HG02840 (cell line): ENCODE results near the gene TOMM6.
"Not testable (repeated sequence)": the region's sequence is repeated elsewhere in the genome, so short reads cannot be mapped to it uniquely, and the experiment has no call there.

Source experiments
- ATAC-seq: cut with Tn5 transposase; IDR thresholded peaks from one replicate; pipeline ENCODE4 v1.9.1; 2021; ENCODE audit warnings: mild to moderate bottlenecking, moderate library complexity, moderate number of reproducible peaks; ENCODE audit not compliant: unreplicated experiment, low FRiP score

Gene TOMM6

DNA sequence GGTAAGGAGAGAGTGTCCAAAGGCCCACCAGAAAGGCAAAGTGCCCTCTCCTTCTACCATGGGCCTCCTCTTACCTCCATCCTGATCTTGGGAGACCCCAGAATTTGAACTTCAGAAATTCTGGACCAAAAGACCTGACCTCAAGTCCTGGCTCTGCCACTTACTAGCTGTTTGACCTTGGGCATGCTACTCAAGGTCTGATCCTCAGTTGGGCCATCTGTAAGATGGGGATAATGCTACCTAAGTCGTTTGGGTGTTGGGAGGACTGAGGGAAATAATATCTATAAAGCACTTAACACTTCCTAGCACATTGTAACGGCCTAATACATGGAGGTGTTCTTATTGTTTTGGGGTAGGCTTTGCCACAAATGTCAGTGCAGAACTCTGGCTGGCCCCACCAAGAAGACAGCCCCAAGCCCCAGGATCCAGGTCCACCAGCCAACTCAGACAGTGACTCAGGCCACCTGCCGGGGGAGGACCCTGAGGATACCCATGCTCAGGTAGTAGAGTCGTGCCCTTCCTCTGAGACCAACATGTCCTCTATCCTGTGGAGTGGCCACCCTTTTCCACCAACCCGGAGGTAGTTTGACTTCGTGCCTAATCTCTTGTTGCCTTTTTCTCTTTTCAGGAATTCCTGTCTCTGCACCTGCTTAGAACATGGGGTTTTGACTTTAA lies 4.3 kb upstream of the TOMM6 start:
- no peak for ATAC-seq

GRCh38 chr6:41784581-41785171 lies 2.8 kb upstream of the TOMM6 start:
- ATAC-seq: no peak

DNA sequence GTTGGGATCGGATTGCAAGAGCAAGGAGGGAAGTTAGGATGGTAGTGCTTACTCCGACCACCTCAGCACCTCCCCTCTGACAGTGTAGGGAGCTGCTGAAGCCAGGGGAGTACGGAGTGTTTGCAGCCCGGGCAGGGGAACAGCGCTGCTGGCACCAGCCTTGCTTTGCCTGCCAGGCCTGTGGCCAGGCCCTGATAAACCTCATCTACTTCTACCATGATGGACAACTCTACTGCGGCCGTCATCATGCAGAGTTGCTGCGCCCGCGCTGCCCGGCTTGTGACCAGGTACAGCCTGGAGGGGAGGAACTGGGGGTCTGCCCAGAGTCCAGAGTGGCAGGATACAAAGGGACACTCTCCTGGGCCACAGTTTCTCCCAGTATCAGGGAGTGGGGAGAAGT lies 2.2 kb upstream of the TOMM6 start:
- no peak for ATAC-seq

- no peak for ATAC-seq
Observed at GRCh38 chr6:41785689-41786450, 1.6 kb upstream of the TOMM6 start.

GRCh38 chr6:41786451-41787218 lies 859 bp upstream of the TOMM6 start:
- ATAC-seq: peak; percentile 52

DNA sequence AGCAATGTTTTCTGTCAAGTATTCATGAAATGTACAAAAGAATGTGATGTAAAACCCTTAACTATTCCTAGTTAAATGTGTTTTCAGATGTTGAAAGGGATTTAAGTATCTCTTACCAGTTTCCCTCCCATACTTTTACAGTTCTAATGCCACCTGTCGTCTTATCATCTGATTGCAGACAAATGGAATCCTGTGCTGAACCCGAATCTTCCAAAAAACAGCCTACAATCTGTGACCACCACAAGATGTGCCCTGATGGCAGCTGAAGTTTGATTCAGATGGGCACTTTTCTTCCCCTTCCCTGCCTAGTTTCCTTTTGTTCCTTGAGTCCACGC lies 1.9 kb downstream of the TOMM6 start:
- ATAC-seq: no peak

- no peak for ATAC-seq
Observed at GRCh38 chr6:41790045-41790444, 2.6 kb downstream of the TOMM6 start.

DNA sequence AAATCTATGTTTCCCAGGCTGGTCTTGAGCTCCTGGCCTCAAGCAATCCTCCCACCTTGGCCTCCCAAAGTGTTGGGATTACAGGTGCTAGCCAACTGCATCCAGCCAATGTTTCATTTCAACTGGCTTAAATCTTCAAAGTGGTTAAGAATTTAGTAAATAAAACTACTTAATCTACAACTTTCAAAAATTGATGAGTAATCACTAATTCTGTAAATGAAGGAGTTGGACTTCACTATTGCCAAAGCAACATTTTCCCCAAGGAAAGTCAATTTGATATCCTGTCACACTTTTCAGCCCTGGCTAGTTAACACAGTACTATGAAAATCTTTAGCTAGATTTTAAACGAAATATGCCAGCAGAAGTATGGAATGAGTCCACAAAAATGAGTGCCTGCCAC lies 3.8 kb downstream of the TOMM6 start:
- no peak for ATAC-seq

DNA sequence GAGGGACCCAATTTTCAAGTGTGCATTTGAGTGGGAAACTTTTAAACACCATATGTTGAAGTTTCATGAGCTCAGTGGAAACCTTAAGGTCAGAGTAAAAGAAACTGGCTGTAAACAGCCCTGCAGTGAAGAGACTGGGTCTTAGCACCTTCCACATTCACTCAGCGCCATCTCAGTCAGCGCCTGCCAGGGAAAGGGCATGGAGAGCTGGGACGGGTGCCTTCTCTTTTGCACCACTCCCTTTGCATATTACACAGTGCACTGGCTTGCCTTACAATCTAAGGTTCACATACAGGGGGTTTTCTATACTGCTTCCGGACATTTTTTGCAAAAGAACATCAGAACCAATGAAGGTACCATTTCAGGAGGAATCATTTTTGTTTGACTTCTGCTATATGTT lies 4.5 kb downstream of the TOMM6 start:
- no peak for ATAC-seq

DNA sequence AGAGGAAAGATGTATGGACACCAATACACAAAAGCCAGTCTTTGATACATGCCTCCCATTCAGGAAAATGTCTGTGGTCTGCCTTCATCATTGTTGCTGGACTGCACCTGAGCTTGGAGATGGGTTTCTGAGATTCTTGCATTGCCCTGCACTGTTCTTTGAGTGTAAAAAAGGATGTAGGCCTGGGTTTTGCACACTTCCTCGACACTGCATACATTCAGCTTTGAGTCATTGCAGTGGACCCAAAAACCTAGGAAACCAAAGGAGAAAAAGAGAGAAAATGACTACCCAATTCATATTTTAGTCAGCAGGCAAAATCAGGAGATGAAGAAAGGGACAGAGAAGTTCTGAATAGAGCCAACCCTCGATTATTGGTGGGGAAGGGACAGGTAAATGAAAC lies 9.0 kb downstream of the TOMM6 start:
- no peak for ATAC-seq

DNA sequence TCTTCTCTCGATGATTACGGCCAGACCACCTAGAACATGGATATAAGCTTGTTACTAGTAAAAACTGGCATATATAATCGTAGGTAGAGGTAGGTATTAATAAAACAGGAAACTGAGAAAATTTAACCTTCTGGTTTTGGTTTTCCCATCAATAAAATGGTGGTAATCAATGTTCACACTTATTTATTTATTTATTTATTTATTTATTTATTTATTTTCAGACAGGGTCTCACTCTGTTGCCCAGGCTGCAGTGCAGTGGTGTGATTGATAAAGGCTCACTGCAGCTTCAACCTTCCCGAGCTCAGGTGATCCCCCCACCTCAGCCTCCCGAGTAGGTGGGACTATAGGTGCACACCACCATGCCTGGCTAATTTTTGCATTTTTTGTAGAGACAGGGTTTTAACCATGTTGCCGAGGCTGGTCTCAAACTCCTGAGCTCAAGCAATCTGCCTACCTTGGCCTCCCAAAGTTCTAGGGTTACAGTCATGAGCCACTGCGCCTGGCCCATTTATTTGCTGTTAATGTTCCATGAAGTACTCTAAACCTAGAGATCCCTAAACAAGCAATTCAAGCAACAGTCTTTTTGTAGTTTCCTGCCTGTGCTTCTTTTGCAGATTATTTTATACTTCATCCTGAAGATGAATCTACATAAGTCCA lies 11.5 kb downstream of the TOMM6 start:
- no peak for ATAC-seq

GRCh38 chr6:41799559-41799911 lies 12.0 kb downstream of the TOMM6 start:
- no peak for ATAC-seq

GRCh38 chr6:41801380-41801779 lies 13.9 kb downstream of the TOMM6 start:
- ATAC-seq: no peak

DNA sequence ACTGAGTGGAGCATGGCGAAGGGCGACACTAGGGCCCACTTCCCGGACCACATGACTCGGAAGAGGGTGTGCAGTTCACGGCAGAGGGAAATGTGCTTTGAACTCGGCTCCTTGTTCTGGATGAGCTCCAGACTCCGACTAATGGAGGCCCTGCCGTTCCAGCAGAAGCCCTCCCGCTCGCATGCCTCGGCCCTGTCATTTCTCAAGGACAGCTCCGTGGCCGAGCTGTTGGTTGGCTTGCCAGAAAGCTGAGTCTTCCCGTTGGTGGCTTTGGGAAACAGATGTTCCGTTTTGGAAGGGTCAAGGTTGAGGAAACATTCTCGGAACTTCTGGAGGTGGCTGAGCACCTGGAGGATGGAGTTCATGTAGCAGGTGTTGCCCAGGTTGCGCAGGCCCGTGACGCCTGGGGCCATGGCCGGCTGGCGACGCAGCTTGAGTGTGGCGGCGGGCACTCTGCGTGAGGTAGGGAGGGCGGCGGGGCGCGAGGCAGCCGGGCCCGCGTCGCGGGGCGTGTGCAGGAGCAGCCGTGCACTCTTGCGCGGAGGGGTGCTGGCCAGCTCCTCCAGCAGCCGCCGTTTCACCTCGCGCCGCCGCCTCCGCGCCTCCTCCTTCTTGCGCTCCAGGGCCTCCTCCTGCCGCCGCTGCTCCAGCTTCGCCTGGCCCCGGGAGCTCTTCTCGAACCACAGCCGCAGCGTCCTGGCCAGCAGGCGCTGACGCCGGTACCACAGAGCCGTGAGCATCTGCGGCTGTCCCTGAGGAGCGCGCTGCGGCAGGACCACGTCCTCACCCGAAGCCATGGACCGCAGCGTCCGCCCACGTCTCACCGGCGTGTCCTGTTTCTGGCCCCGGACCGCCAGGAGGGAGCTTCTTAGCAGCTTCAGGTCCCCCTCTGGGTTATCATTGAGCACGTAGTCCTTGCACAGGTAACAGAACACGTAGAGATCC lies 18.6 kb downstream of the TOMM6 start:
- ATAC-seq: no peak

DNA sequence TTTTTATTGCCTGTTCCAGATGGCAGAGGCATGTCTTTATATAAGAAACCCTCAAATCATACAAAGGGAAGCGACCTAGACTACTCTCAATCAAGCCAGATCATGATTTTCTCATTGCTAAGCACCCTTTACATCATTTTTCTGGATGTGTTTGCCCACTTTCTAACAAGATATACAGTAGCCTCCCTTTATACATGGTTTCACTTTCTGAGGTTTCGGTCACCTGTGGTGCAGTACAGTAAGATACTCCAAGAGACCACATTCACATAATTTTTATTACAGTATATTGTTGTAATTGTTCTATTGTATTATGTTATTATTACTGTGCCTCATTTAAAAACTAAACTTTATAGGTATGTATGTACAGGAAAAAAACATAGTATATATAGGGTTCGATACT lies 23.6 kb downstream of the TOMM6 start:
- no peak for ATAC-seq

- not testable (repeated sequence) for ATAC-seq
Observed at GRCh38 chr6:41811946-41812345, 24.5 kb downstream of the TOMM6 start.

- no peak for ATAC-seq
Observed at GRCh38 chr6:41813469-41813868, 26.0 kb downstream of the TOMM6 start.

DNA sequence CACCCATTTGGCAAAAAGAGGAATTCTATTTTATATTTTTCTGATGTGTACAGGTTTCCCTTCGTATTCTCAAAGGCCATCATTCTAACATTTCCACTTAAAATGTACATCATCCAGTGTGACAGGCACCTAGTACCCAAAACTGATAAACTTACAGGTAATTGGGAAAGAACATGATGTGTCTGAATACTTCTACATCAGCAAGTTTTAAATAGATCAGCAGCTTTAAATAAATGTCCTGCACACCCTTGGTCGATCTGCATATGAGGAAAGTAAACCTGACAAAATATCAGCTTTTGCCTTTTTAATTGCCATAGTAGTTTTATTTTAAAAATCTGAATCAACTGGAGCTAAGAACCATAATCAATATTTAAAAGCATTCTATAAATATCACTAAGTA lies 26.5 kb downstream of the TOMM6 start:
- ATAC-seq: no peak

DNA sequence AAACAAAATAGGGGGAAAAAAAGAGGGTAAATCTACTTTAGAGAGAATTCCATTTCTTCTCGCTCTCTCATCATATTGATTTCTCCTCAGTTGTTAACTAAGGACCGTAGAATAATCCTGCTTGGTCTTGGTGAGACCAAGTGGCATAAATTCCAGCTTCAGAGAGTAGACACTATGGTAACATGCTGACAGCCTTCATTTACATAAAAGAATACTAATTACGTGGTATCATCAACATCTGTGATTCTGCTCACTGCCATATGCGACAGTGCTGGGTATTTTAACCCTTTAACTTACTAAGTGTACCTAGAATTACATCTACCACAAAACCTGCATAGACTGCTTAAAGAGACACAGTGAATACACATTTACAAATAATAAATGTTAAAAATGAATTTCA lies 27.1 kb downstream of the TOMM6 start:
- no peak for ATAC-seq

DNA sequence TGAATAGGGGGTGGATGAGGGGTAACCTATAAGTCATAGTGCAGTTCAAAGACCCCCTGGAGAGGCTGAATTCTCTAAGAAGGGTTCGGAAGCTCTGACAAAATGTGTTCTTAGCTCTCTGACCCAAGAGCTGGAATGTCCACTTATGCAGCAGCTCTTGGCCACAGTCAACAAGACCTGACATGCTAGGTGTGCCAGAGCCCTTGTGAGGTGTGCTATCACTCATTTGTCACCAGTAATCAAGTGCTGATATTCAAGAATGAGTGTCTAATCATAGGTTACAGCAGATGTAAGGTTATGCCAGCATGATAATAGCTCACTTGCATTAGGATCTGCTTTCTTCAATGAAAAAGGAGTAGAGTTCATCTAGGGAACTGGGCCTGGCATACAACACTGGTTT lies 28.1 kb downstream of the TOMM6 start:
- no peak for ATAC-seq
